SH-SY5Y (cell line): ENCODE measurements around the gene ASIC5.

Source experiments
- GATA2 ChIP-seq: IDR thresholded peaks from 2 replicates; pipeline ENCODE4 v1.6.1; 2011; ENCODE audit warnings: mild to moderate bottlenecking, low read depth, low read length
- GATA3 ChIP-seq: IDR thresholded peaks from 2 replicates; pipeline ENCODE4 v1.6.1; 2011; ENCODE audit warnings: low read depth, mild to moderate bottlenecking, low read length, moderate library complexity

GRCh38 chr4:155908187-155909139 is 42.4 kb upstream of the ASIC5 start:
- TF ChIP-seq GATA3 (no peak), GATA2 (no peak)
